ENCODE data around the gene KDM7A.

KDM7A gene

GRCh38 chr7:140192176-140192575 is 15.4 kb upstream of the KDM7A start:
- no peak for TF ChIP-seq ZNF274 (IDR thresholded peaks at IDR 0.05; ENCODE audit: low read depth, low read length)
- TF ChIP-seq SUZ12 (IDR thresholded peaks at IDR 0.05; ENCODE audit: extremely low read depth, insufficient read depth, insufficient read length): no peak
- TF ChIP-seq YY1 (IDR thresholded peaks at IDR 0.05; ENCODE audit: insufficient read depth, insufficient read length): no peak
- Histone ChIP-seq H3K36me3 (ENCODE audit: insufficient read depth, insufficient read length, low read length) (no peaks in the 10 kb centered on the region), H3K9ac (ENCODE audit: insufficient read length, low read depth) (no peak overlapping the region), H3K4me1 (ENCODE audit: insufficient read depth, insufficient read length) (no peaks in the 10 kb centered on the region), H3K27me3 (ENCODE audit: insufficient read depth, insufficient read length) (no peaks in the 10 kb centered on the region), H3K9me3 (ENCODE audit: insufficient read depth, low read length) (no peaks in the 10 kb centered on the region; the same call in 1 of the 2 replicates), H3K4me3 (ENCODE audit: insufficient read length, low read depth) (no peak overlapping the region)
- no peak for DNase-seq (ENCODE audit: low read depth, low spot score)

DNA sequence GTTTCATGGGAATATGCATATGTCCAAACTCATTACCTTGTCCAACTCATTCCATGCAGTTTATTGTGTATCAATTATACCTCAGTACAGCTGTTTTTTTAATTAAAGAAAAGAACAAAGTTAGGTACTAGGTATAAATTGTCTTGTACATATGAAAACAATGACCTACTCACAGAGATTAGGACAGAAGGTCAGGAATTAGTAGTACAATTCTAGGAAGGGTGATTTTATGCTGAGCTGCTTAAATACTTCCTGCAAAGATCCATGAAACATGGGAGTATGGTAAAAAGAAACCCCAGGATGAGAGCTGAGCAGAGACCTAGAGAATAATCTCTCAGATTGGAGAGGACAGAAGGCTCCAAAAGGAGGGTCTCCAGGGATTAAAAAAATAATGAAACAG is 13.8 kb upstream of the KDM7A start:
- Histone ChIP-seq H3K9ac (ENCODE audit: insufficient read length, low read depth) (no peak overlapping the region), H3K27me3 (ENCODE audit: insufficient read depth, insufficient read length) (no peaks in the 10 kb centered on the region), H3K36me3 (ENCODE audit: insufficient read depth, insufficient read length, low read length) (no peaks in the 10 kb centered on the region), H3K9me3 (ENCODE audit: insufficient read depth, low read length) (no peaks in the 10 kb centered on the region), H3K4me1 (ENCODE audit: insufficient read depth, insufficient read length) (no peaks in the 10 kb centered on the region), H3K4me3 (ENCODE audit: insufficient read length, low read depth) (no peak overlapping the region)
- no peak for DNase-seq (ENCODE audit: low read depth, low spot score)
- TF ChIP-seq SUZ12 (IDR thresholded peaks at IDR 0.05; ENCODE audit: extremely low read depth, insufficient read depth, insufficient read length) (no peak), ZNF274 (IDR thresholded peaks at IDR 0.05; ENCODE audit: low read depth, low read length) (no peak), YY1 (IDR thresholded peaks at IDR 0.05; ENCODE audit: insufficient read depth, insufficient read length) (no peak)

- Histone ChIP-seq H3K9ac (ENCODE audit: insufficient read length, low read depth) (no peak overlapping the region), H3K27me3 (ENCODE audit: insufficient read depth, insufficient read length) (no peaks in the 10 kb centered on the region), H3K9me3 (ENCODE audit: insufficient read depth, low read length) (no peaks in the 10 kb centered on the region), H3K4me1 (ENCODE audit: insufficient read depth, insufficient read length) (no peaks in the 10 kb centered on the region), H3K36me3 (ENCODE audit: insufficient read depth, insufficient read length, low read length) (no peaks in the 10 kb centered on the region), H3K4me3 (ENCODE audit: insufficient read length, low read depth) (no peak overlapping the region)
- TF ChIP-seq ZNF274 (IDR thresholded peaks at IDR 0.05; ENCODE audit: low read depth, low read length): no peak
- no peak for TF ChIP-seq YY1 (IDR thresholded peaks at IDR 0.05; ENCODE audit: insufficient read depth, insufficient read length)
- no peak for TF ChIP-seq SUZ12 (IDR thresholded peaks at IDR 0.05; ENCODE audit: extremely low read depth, insufficient read depth, insufficient read length)
- DNase-seq (ENCODE audit: low read depth, low spot score): no peak
These were observed 13.1 kb upstream of the KDM7A start for GRCh38 chr7:140189917-140190316.

DNA sequence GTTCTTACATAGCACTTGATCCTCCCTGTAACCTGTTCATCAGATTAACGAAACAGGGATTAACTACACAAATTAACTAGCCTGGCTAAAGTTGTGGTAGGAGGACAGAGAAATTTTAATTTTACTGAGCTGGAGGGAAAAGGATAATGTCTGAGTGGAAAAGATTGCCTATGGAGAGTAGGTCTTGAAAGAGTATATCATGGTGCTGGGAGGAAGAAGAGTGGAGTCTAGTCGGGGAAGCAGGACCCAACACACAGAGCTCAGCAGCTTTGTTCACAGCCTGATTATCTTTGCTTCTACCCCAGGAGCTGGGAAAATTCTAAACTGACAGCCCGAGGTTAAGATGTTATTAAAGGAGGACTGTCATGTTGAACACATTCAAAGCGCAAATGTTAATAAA is 6.1 kb upstream of the KDM7A start:
- H3K9me3 ChIP-seq (ENCODE audit: insufficient read depth, low read length): no peaks in the 10 kb centered on the region
- no peak for DNase-seq (ENCODE audit: low read depth, low spot score)
- no peaks in the 10 kb centered on the region for H3K4me1 ChIP-seq (ENCODE audit: insufficient read depth, insufficient read length)
- H3K9ac ChIP-seq (ENCODE audit: insufficient read length, low read depth): no peak overlapping the region
- no peaks in the 10 kb centered on the region for H3K36me3 ChIP-seq (ENCODE audit: insufficient read depth, insufficient read length, low read length)
- no peak overlapping the region for H3K4me3 ChIP-seq (ENCODE audit: insufficient read length, low read depth)
- TF ChIP-seq ZNF274 (IDR thresholded peaks at IDR 0.05; ENCODE audit: low read depth, low read length): no peak
- TF ChIP-seq YY1 (IDR thresholded peaks at IDR 0.05; ENCODE audit: insufficient read depth, insufficient read length): no peak
- TF ChIP-seq SUZ12 (IDR thresholded peaks at IDR 0.05; ENCODE audit: extremely low read depth, insufficient read depth, insufficient read length): no peak
- H3K27me3 ChIP-seq (ENCODE audit: insufficient read depth, insufficient read length): peaks cover 4% of the 10 kb centered on the region

DNA sequence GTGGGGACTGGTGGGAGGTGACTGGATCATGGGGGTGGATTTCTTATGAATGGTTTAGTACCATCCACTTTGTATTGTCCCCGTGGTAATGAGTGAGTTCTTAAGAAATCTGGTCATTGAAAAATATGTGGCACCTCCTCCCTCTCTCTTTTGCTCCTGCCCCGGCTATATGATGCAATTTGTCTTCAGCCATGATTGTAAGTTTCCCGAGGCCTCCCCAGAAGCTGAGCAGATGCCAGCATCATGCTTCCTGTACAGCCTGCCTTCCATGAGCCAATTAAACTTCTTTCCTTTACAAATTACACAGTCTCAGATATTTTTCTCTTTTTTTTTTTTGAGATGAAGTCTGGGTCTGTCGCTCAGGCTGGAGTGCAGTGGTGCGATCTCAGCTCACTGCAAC is 2.6 kb upstream of the KDM7A start:
- H3K27me3 ChIP-seq (ENCODE audit: insufficient read depth, insufficient read length): peaks cover 7% of the 10 kb centered on the region
- DNase-seq (ENCODE audit: low read depth, low spot score): no peak
- H3K36me3 ChIP-seq (ENCODE audit: insufficient read depth, insufficient read length, low read length): no peaks in the 10 kb centered on the region
- H3K4me1 ChIP-seq (ENCODE audit: insufficient read depth, insufficient read length): no peaks in the 10 kb centered on the region
- TF ChIP-seq SUZ12 (IDR thresholded peaks at IDR 0.05; ENCODE audit: extremely low read depth, insufficient read depth, insufficient read length): no peak
- no peak for TF ChIP-seq ZNF274 (IDR thresholded peaks at IDR 0.05; ENCODE audit: low read depth, low read length)
- no peak for TF ChIP-seq YY1 (IDR thresholded peaks at IDR 0.05; ENCODE audit: insufficient read depth, insufficient read length)
- no peak overlapping the region for H3K9ac ChIP-seq (ENCODE audit: insufficient read length, low read depth)
- H3K4me3 ChIP-seq (ENCODE audit: insufficient read length, low read depth): no peak overlapping the region
- H3K9me3 ChIP-seq (ENCODE audit: insufficient read depth, low read length): no peaks in the 10 kb centered on the region

GRCh38 chr7:140176122-140176701 is 571 bp downstream of the KDM7A start:
- peaks cover 7% of the 10 kb centered on the region for H3K27me3 ChIP-seq (ENCODE audit: insufficient read depth, insufficient read length)
- DNase-seq (ENCODE audit: low read depth, low spot score): no peak
- no peaks in the 10 kb centered on the region for H3K9me3 ChIP-seq (ENCODE audit: insufficient read depth, low read length)
- H3K4me1 ChIP-seq (ENCODE audit: insufficient read depth, insufficient read length): no peaks in the 10 kb centered on the region
- peak overlapping the region; percentile 77 for H3K9ac ChIP-seq (ENCODE audit: insufficient read length, low read depth)
- no peak for TF ChIP-seq YY1 (IDR thresholded peaks at IDR 0.05; ENCODE audit: insufficient read depth, insufficient read length)
- no peak for TF ChIP-seq SUZ12 (IDR thresholded peaks at IDR 0.05; ENCODE audit: extremely low read depth, insufficient read depth, insufficient read length)
- no peak for TF ChIP-seq ZNF274 (IDR thresholded peaks at IDR 0.05; ENCODE audit: low read depth, low read length)
- H3K36me3 ChIP-seq (ENCODE audit: insufficient read depth, insufficient read length, low read length): no peaks in the 10 kb centered on the region
- H3K4me3 ChIP-seq (ENCODE audit: insufficient read length, low read depth): peak overlapping the region; percentile 73

GRCh38 chr7:140175221-140176121 is 1.3 kb downstream of the KDM7A start:
- Histone ChIP-seq H3K27me3 (ENCODE audit: insufficient read depth, insufficient read length) (peaks cover 7% of the 10 kb centered on the region), H3K36me3 (ENCODE audit: insufficient read depth, insufficient read length, low read length) (no peaks in the 10 kb centered on the region), H3K9me3 (ENCODE audit: insufficient read depth, low read length) (no peaks in the 10 kb centered on the region), H3K4me1 (ENCODE audit: insufficient read depth, insufficient read length) (no peaks in the 10 kb centered on the region), H3K4me3 (ENCODE audit: insufficient read length, low read depth) (peak overlapping the region; percentile 45), H3K9ac (ENCODE audit: insufficient read length, low read depth) (peak overlapping the region; percentile 70)
- peak; percentile 80 for DNase-seq (ENCODE audit: low read depth, low spot score)
- TF ChIP-seq SUZ12 (IDR thresholded peaks at IDR 0.05; ENCODE audit: extremely low read depth, insufficient read depth, insufficient read length): no peak
- no peak for TF ChIP-seq YY1 (IDR thresholded peaks at IDR 0.05; ENCODE audit: insufficient read depth, insufficient read length)
- no peak for TF ChIP-seq ZNF274 (IDR thresholded peaks at IDR 0.05; ENCODE audit: low read depth, low read length)

Measured in NT2/D1 (cell line).